Measurements from ENCODE around the gene PYCARD. TPM values are rescaled to one million over a fixed set of nuclear protein-coding genes. Genes with fewer than 3 reads are reported as not detected.
A peak's percentile ranks its signal among the peaks of the same experiment; 100 is the strongest.

Gene PYCARD
- polyA plus RNA-seq, 2 donors = 51.7 to 79.2 TPM

DNA sequence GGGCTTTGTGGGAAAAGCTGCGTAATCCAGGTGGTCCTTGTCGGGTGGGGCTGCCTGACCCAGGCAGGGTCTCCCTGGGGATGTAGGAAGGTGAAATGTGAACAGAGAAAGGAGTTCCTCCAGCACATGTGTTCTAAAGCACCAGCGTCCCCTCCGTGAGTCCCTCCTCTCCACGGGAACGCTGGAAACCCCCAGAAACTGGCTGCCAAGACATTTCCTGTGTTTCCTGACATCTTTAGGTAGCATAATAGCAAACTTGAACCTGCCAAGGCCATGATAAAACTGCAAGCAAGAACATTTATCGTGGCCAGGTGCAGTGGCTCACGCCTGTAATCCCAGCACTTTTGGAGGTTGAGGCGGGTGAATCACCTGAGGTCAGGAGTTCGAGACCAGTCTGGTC lies 26.9 kb upstream of the PYCARD start:
- no peak overlapping the region for H3K27ac ChIP-seq (ENCODE audit: low read depth in 2 of 2, low read length in 1 of 2)
- peaks cover 4 to 7% of the 10 kb centered on the region in 2 donors for H3K27me3 ChIP-seq (ENCODE audit: control insufficient read depth in 1 of 2, insufficient read depth in 2 of 2, low read length in 2 of 2)
- H3K4me3 ChIP-seq (ENCODE audit: low read depth in 1 of 2, low read length in 2 of 2) = no peak overlapping the region
- 39% methylated on average over 10 of the region's 10 CpGs for WGBS, 2 donors
- H3K9me3 ChIP-seq (ENCODE audit: control insufficient read depth in 2 of 2, insufficient read depth in 1 of 2, low read depth in 1 of 2, low read length in 1 of 2) = no peaks in the 10 kb centered on the region
- no peaks in the 10 kb centered on the region for H3K4me1 ChIP-seq (ENCODE audit: control insufficient read depth in 2 of 2, insufficient read depth in 2 of 2, low read length in 1 of 2)
- H3K36me3 ChIP-seq (ENCODE audit: control insufficient read depth in 2 of 2, insufficient read depth in 2 of 2, low read length in 1 of 2) = no peaks in the 10 kb centered on the region

DNA sequence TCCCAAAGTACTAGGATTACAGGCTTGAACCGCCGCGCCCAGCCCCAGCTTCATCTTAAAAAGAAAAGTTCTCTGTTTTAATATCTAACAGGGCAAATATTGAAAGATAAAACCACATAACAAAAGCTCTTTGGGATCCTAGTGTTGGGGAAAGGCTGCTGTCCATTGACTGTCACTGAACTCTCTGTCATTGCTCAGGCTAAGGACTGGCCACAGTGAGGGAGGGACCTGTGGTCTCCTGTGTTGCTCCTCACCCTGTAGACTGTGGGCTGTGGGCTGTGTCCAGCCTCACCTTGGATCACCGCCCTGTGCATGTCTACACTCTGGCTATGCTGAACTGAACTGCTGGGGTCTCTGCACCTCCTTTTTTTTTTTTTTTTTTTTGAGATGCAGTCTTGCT lies 25.6 kb upstream of the PYCARD start:
- Histone ChIP-seq H3K27ac (ENCODE audit: low read depth in 2 of 2, low read length in 1 of 2) (no peak overlapping the region), H3K36me3 (ENCODE audit: control insufficient read depth in 2 of 2, insufficient read depth in 2 of 2, low read length in 1 of 2) (no peaks in the 10 kb centered on the region), H3K9me3 (ENCODE audit: control insufficient read depth in 2 of 2, insufficient read depth in 1 of 2, low read depth in 1 of 2, low read length in 1 of 2) (no peaks in the 10 kb centered on the region), H3K4me3 (ENCODE audit: low read depth in 1 of 2, low read length in 2 of 2) (no peak overlapping the region), H3K27me3 (ENCODE audit: control insufficient read depth in 1 of 2, insufficient read depth in 2 of 2, low read length in 2 of 2) (peaks cover 4 to 7% of the 10 kb centered on the region in 2 donors), H3K4me1 (ENCODE audit: control insufficient read depth in 2 of 2, insufficient read depth in 2 of 2, low read length in 1 of 2) (peaks cover 0 to 4% of the 10 kb centered on the region in 2 donors)
- 97 to 99% methylated on average over 4 of the region's 4 CpGs for WGBS, 2 donors

DNA sequence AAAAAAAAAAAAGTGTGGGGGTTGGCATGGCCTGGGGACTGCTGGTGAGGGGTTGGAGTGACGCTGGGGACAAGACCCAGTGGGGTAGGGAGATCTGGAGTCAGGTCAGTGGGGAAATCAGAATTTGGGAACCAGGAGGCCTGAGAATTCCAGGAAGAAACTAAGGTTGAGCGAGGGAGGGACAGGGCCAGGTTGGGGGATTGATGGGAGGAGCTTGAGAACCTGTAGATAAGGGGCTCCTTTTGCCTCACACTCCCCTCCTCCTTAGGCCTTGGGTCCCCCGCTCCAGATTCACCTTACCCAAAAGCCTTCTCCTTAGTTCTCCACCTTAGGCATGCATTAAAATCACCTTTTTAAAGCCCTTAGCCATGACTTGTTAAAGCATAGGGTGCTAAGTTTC lies 22.6 kb upstream of the PYCARD start:
- WGBS, 2 donors = 91 to 95% methylated on average over 3 of the region's 3 CpGs
- no peaks in the 10 kb centered on the region for H3K9me3 ChIP-seq (ENCODE audit: control insufficient read depth in 2 of 2, insufficient read depth in 1 of 2, low read depth in 1 of 2, low read length in 1 of 2)
- peaks cover 3 to 4% of the 10 kb centered on the region in 2 donors for H3K27me3 ChIP-seq (ENCODE audit: control insufficient read depth in 1 of 2, insufficient read depth in 2 of 2, low read length in 2 of 2)

DNA sequence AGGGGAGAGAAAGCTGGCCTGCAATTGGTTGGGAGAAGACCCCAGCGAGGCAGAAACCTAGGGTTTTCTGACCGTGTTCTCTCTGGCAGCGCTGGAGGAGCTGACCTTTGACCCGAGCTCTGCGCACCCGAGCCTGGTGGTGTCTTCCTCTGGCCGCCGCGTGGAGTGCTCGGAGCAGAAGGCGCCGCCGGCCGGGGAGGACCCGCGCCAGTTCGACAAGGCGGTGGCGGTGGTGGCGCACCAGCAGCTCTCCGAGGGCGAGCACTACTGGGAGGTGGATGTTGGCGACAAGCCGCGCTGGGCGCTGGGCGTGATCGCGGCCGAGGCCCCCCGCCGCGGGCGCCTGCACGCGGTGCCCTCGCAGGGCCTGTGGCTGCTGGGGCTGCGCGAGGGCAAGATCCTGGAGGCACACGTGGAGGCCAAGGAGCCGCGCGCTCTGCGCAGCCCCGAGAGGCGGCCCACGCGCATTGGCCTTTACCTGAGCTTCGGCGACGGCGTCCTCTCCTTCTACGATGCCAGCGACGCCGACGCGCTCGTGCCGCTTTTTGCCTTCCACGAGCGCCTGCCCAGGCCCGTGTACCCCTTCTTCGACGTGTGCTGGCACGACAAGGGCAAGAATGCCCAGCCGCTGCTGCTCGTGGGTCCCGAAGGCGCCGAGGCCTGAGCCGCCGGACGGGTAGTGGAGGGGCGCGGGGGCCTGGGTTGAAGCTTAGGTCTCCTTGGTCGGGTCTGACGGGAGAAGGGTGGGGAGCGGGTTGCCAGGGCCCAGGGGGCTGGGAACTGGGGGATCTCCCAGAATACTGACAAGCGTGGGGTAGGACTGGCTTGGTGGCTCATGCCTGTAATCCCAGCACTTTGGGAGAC lies 21.8 kb upstream of the PYCARD start:
- Histone ChIP-seq H3K4me3 (ENCODE audit: low read depth in 1 of 2, low read length in 2 of 2) (no peak overlapping the region), H3K27me3 (ENCODE audit: control insufficient read depth in 1 of 2, insufficient read depth in 2 of 2, low read length in 2 of 2) (peaks cover 1 to 3% of the 10 kb centered on the region in 2 donors), H3K9me3 (ENCODE audit: control insufficient read depth in 2 of 2, insufficient read depth in 1 of 2, low read depth in 1 of 2, low read length in 1 of 2) (no peaks in the 10 kb centered on the region), H3K36me3 (ENCODE audit: control insufficient read depth in 2 of 2, insufficient read depth in 2 of 2, low read length in 1 of 2) (no peaks in the 10 kb centered on the region), H3K27ac (ENCODE audit: low read depth in 2 of 2, low read length in 1 of 2) (no peak overlapping the region), H3K4me1 (ENCODE audit: control insufficient read depth in 2 of 2, insufficient read depth in 2 of 2, low read length in 1 of 2) (peaks cover 4 to 8% of the 10 kb centered on the region in 2 donors)
- WGBS, 2 donors = 81 to 82% methylated on average over 80 of the region's 80 CpGs

More for the DNA sequence above, 22.6 kb upstream of the PYCARD start:
- Histone ChIP-seq H3K27ac (ENCODE audit: low read depth in 2 of 2, low read length in 1 of 2) (no peak overlapping the region), H3K36me3 (ENCODE audit: control insufficient read depth in 2 of 2, insufficient read depth in 2 of 2, low read length in 1 of 2) (no peaks in the 10 kb centered on the region), H3K4me1 (ENCODE audit: control insufficient read depth in 2 of 2, insufficient read depth in 2 of 2, low read length in 1 of 2) (peaks cover 4 to 8% of the 10 kb centered on the region in 2 donors), H3K4me3 (ENCODE audit: low read depth in 1 of 2, low read length in 2 of 2) (no peak overlapping the region)

DNA sequence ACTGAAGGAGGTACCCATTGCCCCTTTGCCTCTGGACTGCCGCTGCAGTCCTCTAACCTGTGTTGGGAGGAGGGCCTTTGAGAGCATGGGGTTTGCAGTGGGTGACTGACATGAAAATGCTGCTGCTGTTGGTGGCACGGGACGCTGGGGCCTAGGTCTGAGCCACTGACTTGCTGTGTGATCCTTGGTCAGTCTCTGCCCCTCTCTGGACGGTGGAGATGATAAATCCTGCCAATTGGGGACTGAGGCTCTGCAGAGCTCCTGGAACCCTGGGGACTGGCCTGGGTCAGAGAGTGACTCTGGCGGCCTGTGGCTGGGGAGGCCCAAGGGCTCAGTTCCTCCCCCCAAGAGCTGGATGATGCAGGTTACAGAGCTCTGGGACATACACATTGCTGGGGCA lies 20.5 kb upstream of the PYCARD start:
- H3K4me1 ChIP-seq (ENCODE audit: control insufficient read depth in 2 of 2, insufficient read depth in 2 of 2, low read length in 1 of 2) = peaks cover 4 to 8% of the 10 kb centered on the region in 2 donors
- H3K4me3 ChIP-seq (ENCODE audit: low read depth in 1 of 2, low read length in 2 of 2) = no peak overlapping the region
- WGBS, 2 donors = 87 to 94% methylated on average over 5 of the region's 5 CpGs
- H3K9me3 ChIP-seq (ENCODE audit: control insufficient read depth in 2 of 2, insufficient read depth in 1 of 2, low read depth in 1 of 2, low read length in 1 of 2) = no peaks in the 10 kb centered on the region
- H3K27me3 ChIP-seq (ENCODE audit: control insufficient read depth in 1 of 2, insufficient read depth in 2 of 2, low read length in 2 of 2) = no peaks in the 10 kb centered on the region
- H3K36me3 ChIP-seq (ENCODE audit: control insufficient read depth in 2 of 2, insufficient read depth in 2 of 2, low read length in 1 of 2) = no peaks in the 10 kb centered on the region
- no peak overlapping the region for H3K27ac ChIP-seq (ENCODE audit: low read depth in 2 of 2, low read length in 1 of 2)

DNA sequence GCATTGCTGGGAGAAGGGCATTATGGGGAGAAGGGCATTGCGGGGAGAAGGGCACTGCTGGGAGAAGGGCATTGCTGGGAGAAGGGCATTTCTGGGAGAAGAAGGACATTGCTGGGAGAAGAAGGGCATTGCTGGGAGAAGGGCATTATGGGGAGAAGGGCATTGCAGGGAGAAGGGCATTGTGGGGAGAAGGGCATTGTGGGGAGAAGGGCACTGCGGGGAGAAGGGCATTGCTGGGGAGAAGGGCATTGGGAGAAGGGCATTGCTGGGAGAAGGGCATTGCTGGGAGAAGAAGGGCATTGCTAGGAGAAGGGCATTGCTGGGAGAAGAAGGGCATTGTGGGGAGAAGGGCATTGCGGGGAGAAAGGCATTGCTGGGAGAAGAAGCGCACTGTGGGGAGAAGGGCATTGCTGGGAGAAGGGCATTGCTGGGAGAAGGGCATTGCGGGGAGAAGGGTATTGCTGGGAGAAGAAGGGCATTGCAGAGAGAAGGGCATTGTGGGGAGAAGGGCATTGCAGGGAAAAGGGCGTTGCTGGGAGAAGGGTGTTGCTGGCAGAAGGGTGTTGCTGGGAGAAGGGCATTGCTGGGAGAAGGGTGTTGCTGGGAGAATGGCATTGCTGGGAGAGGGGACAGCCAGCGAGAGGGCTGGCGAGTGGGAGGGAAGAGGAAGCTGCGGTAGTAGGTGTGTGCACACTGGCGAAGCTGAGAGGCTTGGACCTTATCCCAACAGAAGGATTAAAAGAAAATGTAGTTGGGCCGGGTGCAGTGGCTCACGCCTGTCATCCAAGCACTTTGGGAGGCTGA lies 19.0 kb upstream of the PYCARD start:
- no peaks in the 10 kb centered on the region for H3K9me3 ChIP-seq (ENCODE audit: control insufficient read depth in 2 of 2, insufficient read depth in 1 of 2, low read depth in 1 of 2, low read length in 1 of 2)
- no peak overlapping the region for H3K4me3 ChIP-seq (ENCODE audit: low read depth in 1 of 2, low read length in 2 of 2)
- no peaks in the 10 kb centered on the region for H3K36me3 ChIP-seq (ENCODE audit: control insufficient read depth in 2 of 2, insufficient read depth in 2 of 2, low read length in 1 of 2)
- H3K27ac ChIP-seq (ENCODE audit: low read depth in 2 of 2, low read length in 1 of 2) = no peak overlapping the region
- H3K27me3 ChIP-seq (ENCODE audit: control insufficient read depth in 1 of 2, insufficient read depth in 2 of 2, low read length in 2 of 2) = peaks cover 0 to 5% of the 10 kb centered on the region in 2 donors
- 60 to 66% methylated on average over 12 of the region's 12 CpGs for WGBS, 2 donors
- peaks cover 8 to 14% of the 10 kb centered on the region in 2 donors for H3K4me1 ChIP-seq (ENCODE audit: control insufficient read depth in 2 of 2, insufficient read depth in 2 of 2, low read length in 1 of 2)

DNA sequence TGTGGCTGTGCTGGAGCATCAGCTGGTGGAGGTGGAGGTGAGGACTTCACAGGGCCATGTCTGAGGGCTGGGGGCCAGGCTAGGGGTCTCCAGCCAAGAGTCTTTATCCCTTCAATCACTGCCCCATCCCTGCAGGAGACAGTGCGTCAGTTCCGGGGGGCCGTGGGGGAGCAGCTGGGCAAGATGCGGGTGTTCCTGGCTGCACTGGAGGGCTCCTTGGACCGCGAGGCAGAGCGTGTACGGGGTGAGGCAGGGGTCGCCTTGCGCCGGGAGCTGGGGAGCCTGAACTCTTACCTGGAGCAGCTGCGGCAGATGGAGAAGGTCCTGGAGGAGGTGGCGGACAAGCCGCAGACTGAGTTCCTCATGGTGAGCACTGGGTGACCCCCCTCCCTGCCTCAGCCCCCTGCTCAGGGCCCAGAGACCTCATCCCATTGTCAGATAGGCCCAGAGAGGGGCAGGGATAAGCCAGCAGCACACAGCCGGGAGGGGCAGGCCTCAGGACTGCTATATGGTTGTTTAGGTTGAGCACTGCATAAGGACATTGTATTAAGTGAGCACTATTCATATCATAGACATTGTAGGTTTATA lies 16.7 kb upstream of the PYCARD start:
- H3K36me3 ChIP-seq (ENCODE audit: control insufficient read depth in 2 of 2, insufficient read depth in 2 of 2, low read length in 1 of 2) = no peaks in the 10 kb centered on the region
- peaks cover 9 to 33% of the 10 kb centered on the region in 2 donors for H3K4me1 ChIP-seq (ENCODE audit: control insufficient read depth in 2 of 2, insufficient read depth in 2 of 2, low read length in 1 of 2)
- H3K27me3 ChIP-seq (ENCODE audit: control insufficient read depth in 1 of 2, insufficient read depth in 2 of 2, low read length in 2 of 2) = peaks cover 0 to 21% of the 10 kb centered on the region in 2 donors
- no peaks in the 10 kb centered on the region for H3K9me3 ChIP-seq (ENCODE audit: control insufficient read depth in 2 of 2, insufficient read depth in 1 of 2, low read depth in 1 of 2, low read length in 1 of 2)
- WGBS, 2 donors = 89 to 91% methylated on average over 15 of the region's 15 CpGs
- H3K4me3 ChIP-seq (ENCODE audit: low read depth in 1 of 2, low read length in 2 of 2) = no peak overlapping the region
- no peak overlapping the region for H3K27ac ChIP-seq (ENCODE audit: low read depth in 2 of 2, low read length in 1 of 2)

DNA sequence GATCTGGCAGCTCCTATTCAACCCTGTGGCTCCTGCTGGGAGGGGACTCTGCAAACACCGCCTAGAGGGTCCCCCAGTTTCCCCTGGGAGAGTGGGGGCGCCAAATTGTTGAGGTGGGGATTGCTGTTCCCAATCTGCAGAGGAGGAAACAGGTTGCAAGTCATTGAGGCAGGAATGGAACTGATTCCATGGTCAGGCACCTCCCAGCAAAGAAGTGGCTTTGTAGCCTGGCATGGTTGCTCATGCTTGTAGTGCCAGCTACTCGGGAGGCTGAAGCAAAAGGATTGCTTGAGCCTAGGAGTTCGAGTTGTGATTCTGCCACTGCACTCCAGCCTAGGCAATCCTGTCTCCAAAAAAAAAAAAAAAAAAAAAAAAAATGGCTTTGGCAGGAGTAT lies 14.6 kb upstream of the PYCARD start:
- WGBS, 2 donors = 25% methylated on average over 4 of the region's 4 CpGs
- H3K4me1 ChIP-seq (ENCODE audit: control insufficient read depth in 2 of 2, insufficient read depth in 2 of 2, low read length in 1 of 2) = peaks cover 8 to 33% of the 10 kb centered on the region in 2 donors
- no peak overlapping the region for H3K4me3 ChIP-seq (ENCODE audit: low read depth in 1 of 2, low read length in 2 of 2)
- no peaks in the 10 kb centered on the region for H3K36me3 ChIP-seq (ENCODE audit: control insufficient read depth in 2 of 2, insufficient read depth in 2 of 2, low read length in 1 of 2)
- H3K9me3 ChIP-seq (ENCODE audit: control insufficient read depth in 2 of 2, insufficient read depth in 1 of 2, low read depth in 1 of 2, low read length in 1 of 2) = no peaks in the 10 kb centered on the region
- H3K27ac ChIP-seq (ENCODE audit: low read depth in 2 of 2, low read length in 1 of 2) = no peak overlapping the region
- H3K27me3 ChIP-seq (ENCODE audit: control insufficient read depth in 1 of 2, insufficient read depth in 2 of 2, low read length in 2 of 2) = peaks cover 0 to 21% of the 10 kb centered on the region in 2 donors

DNA sequence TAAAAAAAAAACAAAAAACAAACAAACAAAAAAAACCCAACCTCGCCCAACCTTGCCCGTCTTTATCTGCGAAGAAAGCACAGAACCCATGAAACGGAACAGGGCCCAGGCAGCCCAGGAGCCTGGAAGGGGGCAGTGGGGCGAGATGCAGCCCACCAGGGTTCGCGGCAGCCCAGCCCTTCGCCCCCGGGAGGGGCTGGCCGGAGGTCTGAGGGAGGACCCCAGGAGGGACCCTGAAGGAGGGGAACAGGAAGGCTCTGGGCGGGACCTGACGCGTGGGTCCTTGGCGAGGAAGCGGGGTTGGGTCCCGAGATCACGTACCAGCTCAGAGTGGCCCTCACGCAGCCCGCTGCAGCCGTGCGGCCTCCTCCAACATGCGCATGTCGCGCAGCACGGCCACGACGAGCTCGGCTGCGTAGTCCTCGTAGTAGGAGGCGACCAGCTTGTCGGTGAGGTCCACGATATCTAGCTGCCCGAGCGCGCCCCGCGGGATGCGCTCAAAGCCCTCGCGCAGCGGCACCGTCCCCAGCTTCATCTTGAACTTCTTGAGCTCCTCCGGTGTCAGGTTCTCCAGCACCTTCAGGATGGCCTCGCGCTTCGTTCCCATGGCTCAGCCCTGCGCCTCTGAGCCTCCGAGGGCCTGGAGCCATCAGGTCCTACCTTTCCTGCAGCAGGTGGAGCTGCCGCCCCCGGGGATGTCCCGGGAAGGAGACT lies 14.0 kb upstream of the PYCARD start, which contains the start of gene PYDC1:
TSS of gene PYDC1 (minus strand) at position 714 of the 714 bp plus-strand sequence. CDS start at position 607, 107 bp downstream.
- WGBS, 2 donors = 4% methylated on average over 47 to 52 of the region's 52 CpGs
- H3K9me3 ChIP-seq (ENCODE audit: control insufficient read depth in 2 of 2, insufficient read depth in 1 of 2, low read depth in 1 of 2, low read length in 1 of 2) = no peaks in the 10 kb centered on the region
- H3K27ac ChIP-seq (ENCODE audit: low read depth in 2 of 2, low read length in 1 of 2) = no peak within 1 kb of the TSS
- H3K36me3 ChIP-seq (ENCODE audit: control insufficient read depth in 2 of 2, insufficient read depth in 2 of 2, low read length in 1 of 2) = no peaks in the 10 kb centered on the region
- peaks cover 0 to 21% of the 10 kb centered on the region in 2 donors for H3K27me3 ChIP-seq (ENCODE audit: control insufficient read depth in 1 of 2, insufficient read depth in 2 of 2, low read length in 2 of 2)
- H3K4me1 ChIP-seq (ENCODE audit: control insufficient read depth in 2 of 2, insufficient read depth in 2 of 2, low read length in 1 of 2) = peaks cover 8 to 28% of the 10 kb centered on the region in 2 donors
- H3K4me3 ChIP-seq (ENCODE audit: low read depth in 1 of 2, low read length in 2 of 2) = peak within 1 kb of the TSS; percentile 10 to 25

Measured in esophagus (tissue), 2 donors.